HL-60 (cell line): Measurements from ENCODE around the gene PARN.

Source experiments
- DNase-seq, 2 experiments: peaks; one replicate each; pipeline ENCODE4 v3.0.0-alpha.2; 2010 to 2020; ENCODE audit warnings: low read depth in 1 of 2, low spot score in 1 of 2
- H3K27ac ChIP-seq: fragments of 250-450 bp; sonication (Bioruptor Pico); replicated peaks from 2 replicates; pipeline ENCODE4 v1.5.1; 2020; ENCODE audit warnings: mild to moderate bottlenecking, moderate library complexity
- H3K27me3 ChIP-seq: fragments of 250-450 bp; sonication (Bioruptor Pico); 2 replicates; pipeline ENCODE4 v1.5.1; 2021; ENCODE audit warnings: mild to moderate bottlenecking, moderate library complexity; ENCODE audit not compliant: insufficient read depth, poor library complexity, severe bottlenecking
- H3K4me3 ChIP-seq: replicated peaks from 2 replicates; pipeline ENCODE4 v1.5.1; 2011; ENCODE audit warnings: mild to moderate bottlenecking, control low read depth, low read length; ENCODE audit not compliant: insufficient read depth
- GABPA ChIP-seq: IDR thresholded peaks from 2 replicates; pipeline ENCODE4 v1.6.1; 2012; ENCODE audit warnings: low read depth
- POLR2AphosphoS5 ChIP-seq: IDR thresholded peaks from 2 replicates; pipeline ENCODE4 v1.6.1; 2012; ENCODE audit warnings: low read depth
- SPI1 ChIP-seq: IDR thresholded peaks from 2 replicates; pipeline ENCODE4 v1.6.1; 2012; ENCODE audit warnings: low read depth, mild to moderate bottlenecking, borderline replicate concordance
- TF ChIP-seq, protein P1 (sequence below): IDR thresholded peaks from one replicate; pipeline ENCODE4 v1.5.1; 2011; ENCODE audit warnings: low read length, control low read depth, inconsistent platforms; ENCODE audit not compliant: insufficient read depth
- TF ChIP-seq, protein P2 (sequence below): IDR thresholded peaks from 2 replicates; pipeline ENCODE4 v1.6.1; 2012; ENCODE audit warnings: low read depth; ENCODE audit not compliant: insufficient replicate concordance

PARN gene

DNA sequence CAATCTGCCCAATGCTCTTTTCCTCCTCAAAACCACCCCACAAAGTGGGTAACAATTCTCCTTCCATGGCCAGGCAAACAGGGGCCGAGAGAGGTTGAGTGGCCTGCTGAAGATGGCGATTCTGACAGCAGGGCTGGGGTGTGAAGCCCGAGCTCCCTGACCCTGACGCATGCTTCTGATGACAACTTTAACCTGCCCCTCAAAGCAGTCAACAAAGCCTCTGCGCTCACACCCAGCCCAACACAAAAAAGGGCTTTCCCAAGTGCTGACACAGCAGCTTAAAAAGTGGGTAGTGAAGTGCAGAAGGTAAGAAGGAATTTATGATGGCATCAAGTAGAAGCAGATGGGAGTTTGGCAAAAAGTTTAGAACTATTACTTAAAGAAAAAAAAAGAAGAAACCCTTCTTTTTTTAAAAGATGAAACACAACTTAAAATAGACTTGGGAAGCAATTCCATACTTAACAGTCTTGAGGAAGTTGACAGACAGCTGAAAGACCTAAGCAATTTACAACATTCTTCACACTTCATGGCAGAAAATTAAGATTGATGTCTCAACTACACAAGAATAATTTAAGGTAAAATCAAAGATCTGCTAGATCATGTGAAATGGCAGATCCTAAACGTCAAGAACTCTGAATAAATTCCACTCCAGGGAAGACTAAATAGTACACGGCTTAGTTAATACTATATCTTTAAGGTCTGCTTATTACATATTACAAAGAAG lies 133.9 kb downstream of the PARN start:
- no peak for DNase-seq
- H3K4me3 ChIP-seq: no peak overlapping the region
- TF ChIP-seq POLR2AphosphoS5: no peak
- TF ChIP-seq GABPA: no peak
- TF ChIP-seq, protein P1, sequence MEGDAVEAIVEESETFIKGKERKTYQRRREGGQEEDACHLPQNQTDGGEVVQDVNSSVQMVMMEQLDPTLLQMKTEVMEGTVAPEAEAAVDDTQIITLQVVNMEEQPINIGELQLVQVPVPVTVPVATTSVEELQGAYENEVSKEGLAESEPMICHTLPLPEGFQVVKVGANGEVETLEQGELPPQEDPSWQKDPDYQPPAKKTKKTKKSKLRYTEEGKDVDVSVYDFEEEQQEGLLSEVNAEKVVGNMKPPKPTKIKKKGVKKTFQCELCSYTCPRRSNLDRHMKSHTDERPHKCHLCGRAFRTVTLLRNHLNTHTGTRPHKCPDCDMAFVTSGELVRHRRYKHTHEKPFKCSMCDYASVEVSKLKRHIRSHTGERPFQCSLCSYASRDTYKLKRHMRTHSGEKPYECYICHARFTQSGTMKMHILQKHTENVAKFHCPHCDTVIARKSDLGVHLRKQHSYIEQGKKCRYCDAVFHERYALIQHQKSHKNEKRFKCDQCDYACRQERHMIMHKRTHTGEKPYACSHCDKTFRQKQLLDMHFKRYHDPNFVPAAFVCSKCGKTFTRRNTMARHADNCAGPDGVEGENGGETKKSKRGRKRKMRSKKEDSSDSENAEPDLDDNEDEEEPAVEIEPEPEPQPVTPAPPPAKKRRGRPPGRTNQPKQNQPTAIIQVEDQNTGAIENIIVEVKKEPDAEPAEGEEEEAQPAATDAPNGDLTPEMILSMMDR: no peak
- TF ChIP-seq, protein P2, sequence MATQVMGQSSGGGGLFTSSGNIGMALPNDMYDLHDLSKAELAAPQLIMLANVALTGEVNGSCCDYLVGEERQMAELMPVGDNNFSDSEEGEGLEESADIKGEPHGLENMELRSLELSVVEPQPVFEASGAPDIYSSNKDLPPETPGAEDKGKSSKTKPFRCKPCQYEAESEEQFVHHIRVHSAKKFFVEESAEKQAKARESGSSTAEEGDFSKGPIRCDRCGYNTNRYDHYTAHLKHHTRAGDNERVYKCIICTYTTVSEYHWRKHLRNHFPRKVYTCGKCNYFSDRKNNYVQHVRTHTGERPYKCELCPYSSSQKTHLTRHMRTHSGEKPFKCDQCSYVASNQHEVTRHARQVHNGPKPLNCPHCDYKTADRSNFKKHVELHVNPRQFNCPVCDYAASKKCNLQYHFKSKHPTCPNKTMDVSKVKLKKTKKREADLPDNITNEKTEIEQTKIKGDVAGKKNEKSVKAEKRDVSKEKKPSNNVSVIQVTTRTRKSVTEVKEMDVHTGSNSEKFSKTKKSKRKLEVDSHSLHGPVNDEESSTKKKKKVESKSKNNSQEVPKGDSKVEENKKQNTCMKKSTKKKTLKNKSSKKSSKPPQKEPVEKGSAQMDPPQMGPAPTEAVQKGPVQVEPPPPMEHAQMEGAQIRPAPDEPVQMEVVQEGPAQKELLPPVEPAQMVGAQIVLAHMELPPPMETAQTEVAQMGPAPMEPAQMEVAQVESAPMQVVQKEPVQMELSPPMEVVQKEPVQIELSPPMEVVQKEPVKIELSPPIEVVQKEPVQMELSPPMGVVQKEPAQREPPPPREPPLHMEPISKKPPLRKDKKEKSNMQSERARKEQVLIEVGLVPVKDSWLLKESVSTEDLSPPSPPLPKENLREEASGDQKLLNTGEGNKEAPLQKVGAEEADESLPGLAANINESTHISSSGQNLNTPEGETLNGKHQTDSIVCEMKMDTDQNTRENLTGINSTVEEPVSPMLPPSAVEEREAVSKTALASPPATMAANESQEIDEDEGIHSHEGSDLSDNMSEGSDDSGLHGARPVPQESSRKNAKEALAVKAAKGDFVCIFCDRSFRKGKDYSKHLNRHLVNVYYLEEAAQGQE: no peak
- TF ChIP-seq SPI1: no peak
- no peaks in the 10 kb centered on the region for H3K27me3 ChIP-seq
- H3K27ac ChIP-seq: no peak overlapping the region

DNA sequence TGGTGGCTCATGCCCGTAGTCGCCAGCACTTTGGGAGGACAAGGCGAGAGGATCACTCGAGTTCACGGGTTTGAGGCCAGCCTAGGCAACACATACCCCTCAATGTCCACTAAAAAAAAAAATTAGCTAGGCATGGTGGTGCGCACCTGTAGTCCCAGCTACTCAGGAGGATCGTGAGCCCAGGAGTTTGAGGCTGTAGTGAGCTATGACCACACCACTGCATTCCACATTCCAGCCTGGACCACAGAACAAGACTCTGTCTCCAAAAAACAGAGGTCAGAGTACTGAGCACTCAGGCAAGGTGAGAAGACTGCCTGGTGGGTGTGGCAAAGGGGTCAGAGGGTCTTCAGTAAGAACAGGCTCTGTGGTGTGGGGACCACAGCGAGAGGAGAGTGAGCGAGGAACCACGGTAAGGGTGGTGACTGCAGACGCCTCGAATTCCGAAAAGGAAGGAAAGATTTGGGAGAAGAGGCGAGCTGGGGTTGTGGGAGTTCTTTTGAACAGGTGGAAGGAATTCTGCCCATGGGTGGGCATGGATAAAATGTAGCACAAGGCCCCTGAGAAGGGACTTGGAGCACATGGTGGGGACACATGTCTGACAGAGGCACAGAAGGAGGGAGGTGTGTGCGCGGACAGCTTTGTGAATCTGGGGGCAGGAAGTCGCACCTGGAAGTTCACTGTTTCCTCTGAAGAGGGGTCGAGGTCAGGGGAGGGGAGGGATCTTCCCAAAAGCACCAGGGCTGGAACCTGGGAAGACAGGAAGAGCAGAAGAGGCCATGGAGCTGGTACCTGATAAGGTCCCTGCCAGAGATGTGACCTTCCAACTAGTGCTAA lies 134.6 kb downstream of the PARN start:
- no peak overlapping the region for H3K4me3 ChIP-seq
- H3K27me3 ChIP-seq: no peaks in the 10 kb centered on the region
- H3K27ac ChIP-seq: no peak overlapping the region
- no peak for TF ChIP-seq POLR2AphosphoS5
- TF ChIP-seq SPI1: no peak
- TF ChIP-seq, protein P1: no peak
- TF ChIP-seq, protein P2: no peak
- TF ChIP-seq GABPA: no peak
- DNase-seq: no peak

DNA sequence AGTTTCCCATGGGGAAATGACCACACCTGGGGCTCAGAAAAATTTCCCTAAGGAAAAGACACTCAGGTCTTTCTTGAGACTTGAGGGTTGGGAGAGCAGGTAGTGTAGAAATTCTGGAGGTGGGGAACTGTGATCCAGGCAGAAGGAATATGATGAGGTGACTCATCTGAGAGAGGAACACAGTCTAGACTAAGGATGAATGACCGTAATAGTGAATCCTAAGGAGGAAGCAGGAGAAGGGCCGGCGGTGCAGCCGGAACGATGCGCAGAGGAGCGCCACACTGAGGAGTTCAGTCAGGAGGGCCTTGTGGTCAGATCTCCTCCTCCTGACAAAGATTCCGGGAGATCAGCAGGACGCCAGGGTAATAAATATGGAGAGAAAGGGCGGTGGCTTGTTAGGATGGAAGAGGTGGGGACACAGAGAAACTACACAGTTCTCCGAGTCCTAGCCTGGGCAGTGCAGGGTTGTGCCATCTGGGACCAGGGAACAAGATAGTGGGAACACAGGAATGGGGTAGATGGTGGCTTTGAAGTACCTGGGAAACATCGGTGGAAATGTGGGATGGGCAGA lies 135.6 kb downstream of the PARN start:
- no peaks in the 10 kb centered on the region for H3K27me3 ChIP-seq
- no peak for TF ChIP-seq GABPA
- DNase-seq: no peak

DNA sequence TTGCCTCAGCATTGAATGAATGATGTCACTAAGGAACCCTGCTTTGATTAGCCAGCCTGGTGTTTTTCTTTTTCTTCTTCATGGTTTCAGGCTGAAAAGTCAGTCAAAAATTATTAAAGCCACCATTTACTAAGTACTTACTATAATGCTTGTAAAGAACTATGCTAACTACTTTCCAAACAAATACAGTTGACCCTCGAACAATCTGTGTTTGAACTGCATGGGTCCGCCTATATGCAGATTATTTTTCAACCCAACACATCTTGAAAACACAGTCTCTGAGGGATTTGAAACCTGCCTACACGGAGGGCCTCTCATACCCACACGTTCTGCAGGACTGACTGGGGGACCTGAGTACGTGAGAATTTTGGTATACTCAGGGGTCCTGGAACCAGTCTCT lies 136.3 kb downstream of the PARN start:
- DNase-seq: no peak
- TF ChIP-seq, protein P1: no peak
- H3K27ac ChIP-seq: no peak overlapping the region

More for the DNA sequence above, 135.6 kb downstream of the PARN start:
- Histone ChIP-seq H3K4me3 (no peak overlapping the region), H3K27ac (no peak overlapping the region)

More for the DNA sequence above, 136.3 kb downstream of the PARN start:
- no peaks in the 10 kb centered on the region for H3K27me3 ChIP-seq
- no peak overlapping the region for H3K4me3 ChIP-seq
